Gastrocnemius medialis (tissue), 4 donors: ENCODE data around the gene SAMD8.

Experiments
- CTCF ChIP-seq, 5 experiments: fragments of 450-650 bp in 3 of 5; fragments of 200-600 bp in 2 of 5; sonication (generic) in 2 of 5; IDR thresholded peaks in 4 of 5; conservative IDR thresholded peaks in 1 of 5; 1 replicate in 4 of 5; 2 replicates in 1 of 5; pipeline ENCODE4 v1.5.1; 2016 to 2019; ENCODE audit warnings: antibody characterized with exemption in 5 of 5, mild to moderate bottlenecking in 3 of 5, moderate library complexity in 3 of 5
- POLR2A ChIP-seq, 2 donors: fragments of 450-650 bp; IDR thresholded peaks; one replicate each; pipeline ENCODE4 v1.6.1; 2017; ENCODE audit warnings: antibody characterized with exemption in 2 of 2, mild to moderate bottlenecking in 2 of 2, moderate library complexity in 2 of 2

DNA sequence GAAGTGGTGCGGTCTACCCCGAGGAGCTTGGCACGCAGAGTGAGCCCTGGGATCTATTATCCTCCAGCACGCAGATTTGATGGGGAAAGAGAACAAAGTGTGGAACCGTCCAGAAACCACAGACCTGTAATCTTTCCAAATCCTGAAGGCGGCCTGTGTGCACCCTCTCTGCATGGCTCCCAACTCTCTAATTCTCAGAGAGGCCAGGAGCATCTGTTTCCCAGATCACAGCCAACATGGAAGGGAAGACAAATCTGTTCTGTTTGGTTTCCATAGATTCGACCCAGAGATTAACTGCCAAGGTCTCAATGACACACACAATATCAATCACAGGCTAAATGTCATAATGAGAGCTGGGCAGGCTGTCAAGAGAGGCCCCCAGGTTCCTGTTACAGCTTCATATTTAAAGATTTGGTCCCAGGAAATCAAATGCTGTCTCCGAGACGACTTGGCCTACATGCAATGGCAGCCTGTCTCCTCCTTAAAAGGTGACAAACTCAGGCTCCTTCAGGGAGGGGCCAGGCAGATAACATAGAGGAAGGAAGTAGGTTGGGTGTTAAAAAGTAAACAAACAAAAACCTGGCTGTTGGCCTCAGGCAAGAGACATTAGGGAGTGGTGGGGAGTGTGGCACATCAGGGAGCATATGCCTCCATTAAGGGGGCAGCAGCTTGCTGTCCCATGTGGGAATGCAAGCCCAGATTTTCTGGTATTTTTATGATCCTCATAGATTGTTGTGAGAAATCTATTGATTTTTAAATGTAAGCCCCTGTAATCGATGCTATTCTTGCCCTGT lies 48.8 kb upstream of the SAMD8 start:
- no peak for TF ChIP-seq CTCF (IDR thresholded peaks at IDR 0.05 in 4 of 5, conservative IDR thresholded peaks at IDR 0.05 in 1 of 5)
- no peak for TF ChIP-seq POLR2A (IDR thresholded peaks at IDR 0.05)
